ENCODE data around the gene AKT2.

The AKT2 gene

GRCh38 chr19:40241125-40241808, 43.9 kb downstream of the AKT2 start:
- no peak for TF ChIP-seq CTCF (IDR thresholded peaks at IDR 0.05; ENCODE audit: borderline replicate concordance, insufficient read depth, low read depth, low read length)
- H3K4me3 ChIP-seq (ENCODE audit: low read depth, low read length), result no peak overlapping the region

DNA sequence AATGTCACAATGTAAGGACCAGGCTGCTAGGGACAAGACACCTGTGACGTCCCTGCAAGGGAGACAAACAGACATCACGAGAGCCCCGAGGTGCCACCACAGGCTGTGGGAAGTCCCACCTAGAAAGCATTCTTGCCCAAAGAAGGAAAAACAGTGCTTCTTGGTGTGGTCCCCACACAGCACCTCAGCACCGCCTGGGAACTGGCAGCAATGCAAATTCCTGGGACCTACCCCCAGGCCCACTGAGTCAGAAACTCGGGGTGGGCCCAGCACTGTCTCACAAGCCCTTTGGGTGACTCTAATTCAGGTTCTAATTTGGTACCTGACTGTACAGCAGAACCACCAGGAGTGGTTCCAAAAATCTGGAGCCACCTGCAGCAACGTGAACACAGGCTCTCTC, 44.8 kb downstream of the AKT2 start:
- H3K4me3 ChIP-seq (ENCODE audit: low read depth, low read length), result no peak overlapping the region
- TF ChIP-seq CTCF (IDR thresholded peaks at IDR 0.05; ENCODE audit: borderline replicate concordance, insufficient read depth, low read depth, low read length), result no peak

GRCh38 chr19:40239415-40240226, 45.5 kb downstream of the AKT2 start:
- TF ChIP-seq CTCF (IDR thresholded peaks at IDR 0.05; ENCODE audit: borderline replicate concordance, insufficient read depth, low read depth, low read length), result no peak
- no peak overlapping the region for H3K4me3 ChIP-seq (ENCODE audit: low read depth, low read length)

GRCh38 chr19:40238775-40239174, 46.4 kb downstream of the AKT2 start:
- H3K4me3 ChIP-seq (ENCODE audit: low read depth, low read length), result no peak overlapping the region
- no peak for TF ChIP-seq CTCF (IDR thresholded peaks at IDR 0.05; ENCODE audit: borderline replicate concordance, insufficient read depth, low read depth, low read length)

- no peak for TF ChIP-seq CTCF (IDR thresholded peaks at IDR 0.05; ENCODE audit: borderline replicate concordance, insufficient read depth, low read depth, low read length)
- no peak overlapping the region for H3K4me3 ChIP-seq (ENCODE audit: low read depth, low read length)
Measured at GRCh38 chr19:40237791-40238190, 47.4 kb downstream of the AKT2 start.

DNA sequence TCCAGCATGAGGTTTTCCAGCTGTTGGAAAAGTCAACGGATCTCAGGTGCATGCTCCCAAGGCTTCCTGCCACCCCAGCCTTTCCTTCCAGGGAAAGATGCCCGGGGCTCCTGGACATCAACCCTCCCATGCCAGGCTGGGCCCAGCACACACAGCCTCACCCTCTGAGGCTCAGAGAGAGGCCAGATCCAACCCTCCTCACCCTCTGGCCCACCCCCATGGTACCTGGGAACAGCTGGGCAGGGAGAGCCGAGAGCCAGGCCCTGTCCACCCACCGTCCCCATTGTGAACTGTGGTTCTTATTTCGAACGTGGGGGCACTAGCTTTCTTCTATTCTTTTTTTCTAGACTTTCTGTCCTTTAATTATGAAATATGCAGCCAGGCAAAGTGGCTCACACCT, 48.8 kb downstream of the AKT2 start:
- no peak for TF ChIP-seq CTCF (IDR thresholded peaks at IDR 0.05; ENCODE audit: borderline replicate concordance, insufficient read depth, low read depth, low read length)
- H3K4me3 ChIP-seq (ENCODE audit: low read depth, low read length), result no peak overlapping the region

GRCh38 chr19:40236026-40236355, 49.2 kb downstream of the AKT2 start:
- H3K4me3 ChIP-seq (ENCODE audit: low read depth, low read length), result no peak overlapping the region
- no peak for TF ChIP-seq CTCF (IDR thresholded peaks at IDR 0.05; ENCODE audit: borderline replicate concordance, insufficient read depth, low read depth, low read length)
